ENCODE measurements around the gene PSME1. TPM values are rescaled to one million over a fixed set of nuclear protein-coding genes. Genes with fewer than 3 reads are reported as not detected.

The PSME1 gene
- polyA plus RNA-seq, 1 donor from 2014 or later: 55.8 TPM

DNA sequence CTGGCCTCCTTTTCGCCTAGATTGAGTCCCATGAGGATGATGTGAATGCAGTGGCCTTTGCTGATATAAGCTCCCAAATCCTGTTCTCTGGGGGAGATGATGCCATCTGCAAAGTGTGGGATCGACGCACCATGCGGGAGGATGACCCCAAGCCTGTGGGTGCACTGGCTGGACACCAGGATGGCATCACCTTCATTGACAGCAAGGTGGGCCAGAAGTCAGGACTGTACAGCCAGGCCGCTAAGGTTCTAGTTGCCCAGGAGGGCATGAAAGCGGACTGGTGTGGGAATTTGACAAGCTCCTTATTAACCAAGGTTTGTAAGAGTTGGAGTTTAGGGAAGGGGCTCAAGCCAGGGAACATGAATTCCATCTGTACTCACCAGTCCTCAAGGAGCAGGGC, 16.3 kb upstream of the PSME1 start:
- Histone ChIP-seq H3K9ac (ENCODE audit: low read length) (no peak overlapping the region), H3K4me2 (ENCODE audit: low read length) (no peak overlapping the region), H3F3A (ENCODE audit: insufficient read depth, low read length, poor library complexity, severe bottlenecking) (no peaks in the 10 kb centered on the region), H2AFZ (ENCODE audit: low read depth, low read length) (no peak overlapping the region), H4K20me1 (ENCODE audit: insufficient read depth) (no peaks in the 10 kb centered on the region), H3K36me3 (ENCODE audit: insufficient read depth, low read length) (no peaks in the 10 kb centered on the region), H3K79me2 (replicated peaks; ENCODE audit: insufficient read depth, low read length) (peaks cover 10% of the 10 kb centered on the region), H3K27ac (ENCODE audit: low read length) (no peak overlapping the region), H3K4me3 (ENCODE audit: low read length) (no peak overlapping the region), H3K27me3 (ENCODE audit: insufficient read depth, low read depth, low read length) (no peaks in the 10 kb centered on the region), H3K9me2 (ENCODE audit: insufficient read depth, low read length) (no peaks in the 10 kb centered on the region), H3K9me3 (ENCODE audit: low read length) (no peaks in the 10 kb centered on the region)
- no peak for TF ChIP-seq SMC3 (conservative IDR thresholded peaks at IDR 0.05; ENCODE audit: poor library complexity)
- TF ChIP-seq, protein P1, sequence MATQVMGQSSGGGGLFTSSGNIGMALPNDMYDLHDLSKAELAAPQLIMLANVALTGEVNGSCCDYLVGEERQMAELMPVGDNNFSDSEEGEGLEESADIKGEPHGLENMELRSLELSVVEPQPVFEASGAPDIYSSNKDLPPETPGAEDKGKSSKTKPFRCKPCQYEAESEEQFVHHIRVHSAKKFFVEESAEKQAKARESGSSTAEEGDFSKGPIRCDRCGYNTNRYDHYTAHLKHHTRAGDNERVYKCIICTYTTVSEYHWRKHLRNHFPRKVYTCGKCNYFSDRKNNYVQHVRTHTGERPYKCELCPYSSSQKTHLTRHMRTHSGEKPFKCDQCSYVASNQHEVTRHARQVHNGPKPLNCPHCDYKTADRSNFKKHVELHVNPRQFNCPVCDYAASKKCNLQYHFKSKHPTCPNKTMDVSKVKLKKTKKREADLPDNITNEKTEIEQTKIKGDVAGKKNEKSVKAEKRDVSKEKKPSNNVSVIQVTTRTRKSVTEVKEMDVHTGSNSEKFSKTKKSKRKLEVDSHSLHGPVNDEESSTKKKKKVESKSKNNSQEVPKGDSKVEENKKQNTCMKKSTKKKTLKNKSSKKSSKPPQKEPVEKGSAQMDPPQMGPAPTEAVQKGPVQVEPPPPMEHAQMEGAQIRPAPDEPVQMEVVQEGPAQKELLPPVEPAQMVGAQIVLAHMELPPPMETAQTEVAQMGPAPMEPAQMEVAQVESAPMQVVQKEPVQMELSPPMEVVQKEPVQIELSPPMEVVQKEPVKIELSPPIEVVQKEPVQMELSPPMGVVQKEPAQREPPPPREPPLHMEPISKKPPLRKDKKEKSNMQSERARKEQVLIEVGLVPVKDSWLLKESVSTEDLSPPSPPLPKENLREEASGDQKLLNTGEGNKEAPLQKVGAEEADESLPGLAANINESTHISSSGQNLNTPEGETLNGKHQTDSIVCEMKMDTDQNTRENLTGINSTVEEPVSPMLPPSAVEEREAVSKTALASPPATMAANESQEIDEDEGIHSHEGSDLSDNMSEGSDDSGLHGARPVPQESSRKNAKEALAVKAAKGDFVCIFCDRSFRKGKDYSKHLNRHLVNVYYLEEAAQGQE (IDR thresholded peaks at IDR 0.05; ENCODE audit: borderline replicate concordance): no peak

DNA sequence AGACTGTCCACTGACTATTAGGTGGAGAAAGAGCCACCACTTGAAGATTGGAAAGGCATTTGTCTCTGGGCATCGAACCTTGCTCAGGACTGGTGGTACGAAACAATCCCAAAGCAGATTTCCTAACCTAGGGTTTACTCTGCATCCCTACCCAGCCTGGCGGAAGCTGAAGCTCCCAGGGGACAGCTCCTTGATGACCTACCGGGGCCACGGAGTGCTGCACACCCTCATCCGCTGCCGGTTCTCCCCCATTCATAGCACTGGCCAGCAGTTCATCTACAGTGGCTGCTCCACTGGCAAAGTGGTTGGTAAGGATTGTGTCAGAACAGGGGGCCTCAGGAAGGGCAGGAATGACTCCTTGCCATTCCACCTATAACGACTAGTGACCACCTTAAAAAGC, 14.8 kb upstream of the PSME1 start:
- Histone ChIP-seq H3K9me3 (ENCODE audit: low read length) (no peaks in the 10 kb centered on the region), H3K4me3 (ENCODE audit: low read length) (no peak overlapping the region), H3F3A (ENCODE audit: insufficient read depth, low read length, poor library complexity, severe bottlenecking) (no peaks in the 10 kb centered on the region), H3K4me2 (ENCODE audit: low read length) (no peak overlapping the region), H3K9me2 (ENCODE audit: insufficient read depth, low read length) (no peaks in the 10 kb centered on the region), H3K27ac (ENCODE audit: low read length) (no peak overlapping the region), H4K20me1 (ENCODE audit: insufficient read depth) (no peaks in the 10 kb centered on the region), H3K79me2 (replicated peaks; ENCODE audit: insufficient read depth, low read length) (peaks cover 3% of the 10 kb centered on the region), H2AFZ (ENCODE audit: low read depth, low read length) (no peak overlapping the region), H3K9ac (ENCODE audit: low read length) (no peak overlapping the region), H3K27me3 (ENCODE audit: insufficient read depth, low read depth, low read length) (no peaks in the 10 kb centered on the region), H3K36me3 (ENCODE audit: insufficient read depth, low read length) (no peaks in the 10 kb centered on the region)
- TF ChIP-seq EP300 (conservative IDR thresholded peaks at IDR 0.05; ENCODE audit: poor library complexity, severe bottlenecking): no peak
- TF ChIP-seq, protein P2, sequence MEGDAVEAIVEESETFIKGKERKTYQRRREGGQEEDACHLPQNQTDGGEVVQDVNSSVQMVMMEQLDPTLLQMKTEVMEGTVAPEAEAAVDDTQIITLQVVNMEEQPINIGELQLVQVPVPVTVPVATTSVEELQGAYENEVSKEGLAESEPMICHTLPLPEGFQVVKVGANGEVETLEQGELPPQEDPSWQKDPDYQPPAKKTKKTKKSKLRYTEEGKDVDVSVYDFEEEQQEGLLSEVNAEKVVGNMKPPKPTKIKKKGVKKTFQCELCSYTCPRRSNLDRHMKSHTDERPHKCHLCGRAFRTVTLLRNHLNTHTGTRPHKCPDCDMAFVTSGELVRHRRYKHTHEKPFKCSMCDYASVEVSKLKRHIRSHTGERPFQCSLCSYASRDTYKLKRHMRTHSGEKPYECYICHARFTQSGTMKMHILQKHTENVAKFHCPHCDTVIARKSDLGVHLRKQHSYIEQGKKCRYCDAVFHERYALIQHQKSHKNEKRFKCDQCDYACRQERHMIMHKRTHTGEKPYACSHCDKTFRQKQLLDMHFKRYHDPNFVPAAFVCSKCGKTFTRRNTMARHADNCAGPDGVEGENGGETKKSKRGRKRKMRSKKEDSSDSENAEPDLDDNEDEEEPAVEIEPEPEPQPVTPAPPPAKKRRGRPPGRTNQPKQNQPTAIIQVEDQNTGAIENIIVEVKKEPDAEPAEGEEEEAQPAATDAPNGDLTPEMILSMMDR (IDR thresholded peaks at IDR 0.05; ENCODE audit: poor library complexity, severe bottlenecking): no peak
- no peak for TF ChIP-seq RAD21 (conservative IDR thresholded peaks at IDR 0.05)
- TF ChIP-seq SMC3 (conservative IDR thresholded peaks at IDR 0.05; ENCODE audit: poor library complexity): no peak
- no peak for TF ChIP-seq EZH2 (IDR thresholded peaks at IDR 0.05; ENCODE audit: borderline replicate concordance, insufficient read depth, low read length, poor library complexity, severe bottlenecking)
- TF ChIP-seq POLR2AphosphoS5 (IDR thresholded peaks at IDR 0.05): no peak
- TF ChIP-seq TAF1 (IDR thresholded peaks at IDR 0.05; ENCODE audit: low read depth): no peak
- no peak for TF ChIP-seq MXI1 (conservative IDR thresholded peaks at IDR 0.05; ENCODE audit: poor library complexity, severe bottlenecking)
- TF ChIP-seq, protein P1 (IDR thresholded peaks at IDR 0.05; ENCODE audit: borderline replicate concordance): no peak

Measured in neural cell (in vitro differentiated cells).